GM19238 (cell line): ENCODE results near the gene GPC6.

Source experiments
- DNase-seq: peaks from one replicate; pipeline ENCODE4 v3.0.0; 2011; ENCODE audit warnings: low spot score; ENCODE audit not compliant: insufficient read length

GPC6 gene

GRCh38 chr13:93673885-93674284 lies 447.3 kb downstream of the GPC6 start:
- no peak for DNase-seq

GRCh38 chr13:93674337-93674755 lies 447.7 kb downstream of the GPC6 start:
- DNase-seq = no peak

DNA sequence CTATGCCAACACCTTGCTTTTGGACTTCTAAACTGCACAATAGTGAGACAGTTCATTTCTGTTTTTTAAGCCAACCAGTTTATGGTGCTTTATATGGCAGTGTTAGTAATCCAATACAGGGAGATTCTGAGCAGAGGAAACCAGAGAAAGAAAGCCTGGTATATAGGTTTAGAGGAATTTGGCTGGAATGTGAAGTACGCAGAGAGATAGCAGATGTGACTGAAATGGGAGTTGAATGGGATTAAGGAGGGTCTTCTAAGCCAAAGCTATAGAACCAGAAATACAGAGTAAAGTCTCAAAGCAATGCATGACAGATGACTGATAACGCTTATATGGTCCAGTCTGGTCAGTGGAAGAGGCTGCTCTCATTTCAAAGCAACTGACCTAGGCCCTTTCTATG lies 453.7 kb downstream of the GPC6 start:
- no peak for DNase-seq

DNA sequence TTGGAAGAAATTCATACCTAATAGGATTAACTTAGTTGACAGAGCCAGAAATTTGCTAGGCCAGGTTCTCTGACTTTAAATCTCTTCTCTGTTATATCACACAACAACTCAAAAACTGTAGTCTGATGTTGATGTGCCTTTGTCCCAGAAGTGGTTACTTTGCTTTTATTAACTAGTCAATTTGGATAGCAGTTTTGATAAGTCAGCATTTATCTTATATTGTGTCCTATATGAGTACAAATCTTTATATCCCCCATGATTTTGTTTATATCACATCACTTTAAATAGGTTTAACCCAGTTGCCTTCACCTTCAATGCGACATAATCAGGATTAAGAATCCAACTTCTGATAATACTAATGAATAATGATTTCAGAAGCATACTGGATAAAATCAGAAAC lies 459.3 kb downstream of the GPC6 start:
- DNase-seq = no peak

DNA sequence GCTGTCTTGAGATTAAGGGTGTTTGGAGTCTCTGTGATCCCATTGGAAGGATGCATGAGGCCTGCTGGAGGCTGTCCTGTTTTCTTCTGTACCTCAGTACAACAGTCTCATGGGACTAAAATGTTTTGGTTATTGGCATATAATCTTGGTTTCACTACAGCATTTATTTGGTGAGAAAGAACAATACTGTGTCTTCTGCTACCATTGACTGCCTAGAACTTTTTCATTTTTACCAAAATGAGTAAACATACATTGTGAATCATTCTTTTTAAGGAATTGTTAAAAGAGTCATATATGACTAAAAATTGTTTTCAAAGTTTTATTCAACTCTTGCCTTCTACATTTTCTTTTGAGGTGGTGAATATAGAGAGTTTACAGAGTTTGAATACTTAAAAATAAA lies 459.8 kb downstream of the GPC6 start:
- DNase-seq = no peak

DNA sequence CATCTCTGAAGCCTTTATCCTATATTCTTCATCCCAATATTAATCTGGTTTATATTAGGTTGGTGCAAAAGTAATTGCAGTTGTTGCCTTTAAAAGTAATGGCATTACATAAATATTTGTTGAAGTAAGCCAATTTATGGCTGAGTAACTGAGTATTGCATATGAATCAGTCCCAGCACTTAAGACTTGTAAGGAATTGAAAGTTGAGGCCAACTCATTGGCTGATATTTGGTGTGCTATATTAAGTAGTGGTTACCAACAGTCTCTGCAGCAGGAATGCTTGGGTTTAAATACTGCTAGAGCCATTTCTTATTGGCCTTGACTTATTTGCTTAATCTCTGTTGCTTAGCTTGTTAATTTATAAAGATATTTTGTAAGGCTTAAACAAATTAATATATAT lies 460.7 kb downstream of the GPC6 start:
- no peak for DNase-seq

DNA sequence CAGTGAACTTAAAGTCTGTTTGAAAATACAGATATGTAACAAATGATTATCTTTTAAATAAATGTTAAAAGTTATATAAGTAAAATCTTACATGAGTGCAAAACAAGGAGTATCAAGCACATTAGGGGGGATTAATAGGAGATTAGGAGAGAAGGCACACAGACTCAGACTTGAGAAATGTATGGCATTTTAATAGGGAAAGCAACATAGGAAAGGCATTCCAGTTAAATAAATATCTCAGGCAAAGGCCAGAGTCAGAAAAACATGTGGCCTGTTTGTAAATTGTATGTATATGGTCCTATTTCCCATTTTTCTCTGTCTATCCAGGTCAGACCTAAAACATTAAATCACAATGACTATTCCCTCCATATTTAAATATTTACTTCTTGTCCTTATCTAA lies 462.7 kb downstream of the GPC6 start:
- no peak for DNase-seq

DNA sequence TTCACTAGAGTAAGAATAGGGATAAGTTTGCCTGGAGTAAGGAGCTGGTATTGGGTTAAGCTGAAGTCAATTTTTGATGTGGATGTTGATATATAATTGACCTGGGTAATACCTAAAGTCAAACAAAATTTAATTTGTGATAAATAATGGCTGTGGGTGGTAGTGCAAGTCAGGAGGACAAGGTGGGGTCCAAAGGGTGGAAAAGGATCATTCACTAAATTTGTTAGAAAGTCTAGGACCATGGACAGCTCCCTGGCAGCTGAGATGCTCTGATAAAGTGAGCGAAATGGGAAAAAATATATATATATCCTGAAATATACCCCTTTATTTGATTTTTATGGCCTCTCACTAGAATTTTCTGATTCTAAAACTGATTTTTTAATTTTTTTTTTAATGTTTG lies 463.5 kb downstream of the GPC6 start:
- no peak for DNase-seq

- no peak for DNase-seq
Measured at GRCh38 chr13:93698016-93698613, 471.5 kb downstream of the GPC6 start.

- DNase-seq = no peak
Measured at GRCh38 chr13:93700115-93700514, 473.5 kb downstream of the GPC6 start.

DNA sequence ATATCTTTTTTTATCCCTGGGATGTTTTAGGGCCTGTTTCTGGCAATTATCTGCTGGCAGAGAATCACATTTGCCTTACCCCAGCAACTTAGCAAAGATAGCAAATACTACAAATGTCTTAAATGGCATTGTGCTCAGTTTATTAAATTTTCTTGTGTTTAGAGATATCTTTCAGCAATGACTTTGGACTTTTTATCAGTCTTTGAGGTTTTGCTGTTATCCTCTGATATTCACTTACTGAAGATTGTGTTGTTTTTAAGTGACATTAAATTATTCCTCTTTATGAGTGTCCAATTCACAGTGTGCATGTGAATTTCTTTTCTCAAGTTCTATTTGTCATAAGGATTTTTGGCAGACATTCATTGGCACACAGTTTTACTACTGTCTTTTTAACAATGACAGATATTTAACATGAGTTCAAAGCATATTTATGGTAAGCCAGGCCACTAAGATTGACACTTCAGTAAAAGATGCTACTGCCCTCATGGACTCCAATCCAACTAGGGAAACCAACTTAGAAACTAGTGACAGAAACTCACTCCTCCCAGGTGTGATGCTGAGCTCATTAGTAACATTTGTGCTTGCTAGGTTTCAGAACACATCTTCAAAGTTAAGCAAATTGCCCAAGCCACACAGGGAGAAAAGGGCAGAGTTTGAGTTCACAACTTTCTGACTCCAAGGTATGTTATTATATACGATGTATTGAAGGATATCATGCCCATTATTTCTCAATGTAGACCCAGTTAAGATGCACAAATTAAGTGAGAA lies 481.9 kb downstream of the GPC6 start:
- no peak for DNase-seq

DNA sequence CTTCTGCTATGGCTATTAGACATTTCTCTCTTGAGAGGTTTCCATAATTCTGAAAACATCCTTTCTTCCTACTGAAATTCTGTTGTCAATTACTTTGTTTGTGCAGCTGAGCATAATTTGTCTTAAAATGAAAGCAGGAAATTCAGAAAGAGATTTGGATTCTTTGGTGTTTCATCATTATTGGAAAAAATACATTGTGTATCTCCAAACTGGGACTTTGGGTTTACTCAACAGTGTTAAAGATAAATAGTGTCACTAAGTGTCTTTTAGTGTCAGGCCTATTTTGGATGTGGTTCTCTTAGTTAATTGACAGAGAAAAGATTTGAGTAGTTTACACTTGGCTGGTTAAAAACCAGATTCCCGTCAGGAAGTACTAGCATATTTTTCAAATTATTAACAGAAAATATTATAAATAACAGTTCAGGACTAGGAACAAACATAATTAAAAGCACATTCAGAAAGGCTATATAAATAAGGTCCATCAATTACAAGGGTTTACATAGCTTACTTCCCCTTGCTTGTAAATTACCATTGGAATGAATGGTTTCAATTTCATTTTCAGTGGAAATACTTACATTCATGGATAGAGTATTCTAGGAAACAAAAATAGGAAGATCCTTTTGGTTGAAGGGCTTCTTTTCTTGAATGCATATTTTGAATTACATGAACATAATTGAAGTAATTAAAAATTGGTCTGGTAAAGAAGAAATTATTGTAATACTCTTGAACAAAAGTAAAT lies 483.1 kb downstream of the GPC6 start:
- no peak for DNase-seq

- no peak for DNase-seq
Measured at GRCh38 chr13:93714171-93714570, 487.6 kb downstream of the GPC6 start.

DNA sequence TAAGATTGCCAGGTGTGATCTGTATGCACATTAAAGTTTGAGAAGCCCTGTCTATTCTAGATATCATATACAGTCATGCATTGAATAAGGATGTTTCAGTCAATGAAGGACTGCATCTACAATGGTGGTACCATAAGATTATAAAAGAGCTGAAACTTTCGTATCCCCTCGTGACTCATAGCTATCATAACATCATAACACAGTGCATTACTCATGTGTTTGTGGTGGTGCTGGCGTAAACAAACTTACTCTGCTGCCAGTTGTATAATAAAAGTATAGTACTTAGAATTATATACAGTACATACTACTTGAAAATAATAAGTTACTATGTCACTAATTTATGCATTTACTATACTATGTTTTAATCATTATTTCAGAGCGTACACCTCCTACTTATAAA lies 489.3 kb downstream of the GPC6 start:
- DNase-seq = no peak

DNA sequence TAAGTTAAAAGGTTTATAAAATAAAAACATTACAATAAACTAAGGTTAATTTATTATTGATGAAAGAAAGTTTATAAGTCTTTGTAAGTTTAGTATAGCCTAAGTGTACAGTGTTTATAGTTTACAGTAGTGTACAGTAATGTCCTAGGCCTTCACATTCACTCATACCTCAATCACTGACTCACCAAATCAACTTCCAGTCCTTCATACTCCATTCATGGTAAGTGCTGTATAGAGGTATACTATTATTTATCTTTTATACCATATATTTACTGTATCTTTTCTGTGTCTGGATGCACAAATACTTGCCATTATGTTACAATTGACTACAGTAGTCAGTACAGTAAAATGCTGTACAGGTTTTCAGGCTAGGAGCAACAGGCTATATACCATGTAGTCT lies 490.0 kb downstream of the GPC6 start:
- no peak for DNase-seq

- no peak for DNase-seq
Measured at GRCh38 chr13:93721483-93721882, 494.9 kb downstream of the GPC6 start.

- DNase-seq = no peak
Measured at GRCh38 chr13:93723316-93723715, 496.7 kb downstream of the GPC6 start.

DNA sequence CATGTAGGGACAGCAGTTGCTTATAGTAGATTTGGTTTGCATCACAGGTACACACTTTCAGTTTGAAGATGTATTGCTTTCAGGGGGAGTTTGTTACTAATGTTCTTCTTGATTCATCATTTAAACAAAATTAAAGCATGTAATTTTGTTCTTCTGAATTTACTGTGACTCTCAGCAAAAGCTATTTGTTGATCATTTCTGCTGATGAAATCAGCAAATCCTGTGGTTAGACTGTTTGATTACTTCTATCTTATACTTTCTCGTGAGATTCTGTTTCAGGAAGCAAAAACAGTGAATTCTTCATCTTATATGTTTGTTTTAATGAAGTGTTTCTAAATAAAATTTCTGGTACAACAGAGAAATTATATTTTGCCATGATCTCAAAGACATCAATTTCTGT lies 497.6 kb downstream of the GPC6 start:
- DNase-seq = no peak

GRCh38 chr13:93726173-93726957 lies 499.8 kb downstream of the GPC6 start:
- no peak for DNase-seq

DNA sequence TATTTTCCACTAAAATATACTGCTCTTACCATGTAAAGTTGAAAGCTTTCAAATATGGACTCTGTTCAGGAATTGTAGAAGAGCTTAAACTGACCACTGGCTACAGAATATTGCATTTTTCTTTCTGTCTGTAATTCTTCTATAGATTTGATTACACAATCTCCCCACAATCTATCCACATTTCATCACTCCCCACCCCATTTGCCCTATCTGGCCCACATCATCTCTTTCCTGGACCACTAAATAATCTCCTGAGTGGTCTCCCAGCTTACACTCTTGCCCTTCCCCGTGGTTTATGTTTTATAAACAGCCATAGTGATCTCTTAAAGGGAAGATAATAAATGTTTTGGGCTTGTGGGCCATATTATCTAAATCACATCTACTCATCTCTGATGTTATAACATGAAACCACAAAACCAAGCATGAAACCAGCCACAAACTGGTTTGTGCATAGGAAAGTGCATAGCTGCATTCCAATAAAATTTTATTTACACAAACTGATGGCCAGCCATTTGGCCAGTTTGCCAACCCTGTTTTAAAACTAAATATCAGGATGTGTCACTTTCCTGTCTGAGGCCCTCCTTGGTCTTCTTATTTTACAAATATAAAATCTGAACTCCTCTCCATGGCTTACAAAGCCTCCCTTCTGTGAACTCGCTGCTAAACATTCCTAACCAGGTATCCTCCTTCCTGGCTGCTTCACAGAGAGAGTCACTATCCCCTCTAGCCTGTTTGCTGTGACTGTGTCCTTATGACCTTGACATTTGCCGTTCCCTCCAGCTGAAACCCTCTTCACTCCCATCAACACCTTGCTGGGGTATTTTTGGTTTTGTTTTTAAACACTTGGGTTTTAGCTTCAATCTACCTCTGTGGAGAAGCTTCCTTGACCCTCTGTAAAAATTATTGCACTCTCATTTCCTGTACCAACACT lies 500.9 kb downstream of the GPC6 start:
- DNase-seq = no peak

DNA sequence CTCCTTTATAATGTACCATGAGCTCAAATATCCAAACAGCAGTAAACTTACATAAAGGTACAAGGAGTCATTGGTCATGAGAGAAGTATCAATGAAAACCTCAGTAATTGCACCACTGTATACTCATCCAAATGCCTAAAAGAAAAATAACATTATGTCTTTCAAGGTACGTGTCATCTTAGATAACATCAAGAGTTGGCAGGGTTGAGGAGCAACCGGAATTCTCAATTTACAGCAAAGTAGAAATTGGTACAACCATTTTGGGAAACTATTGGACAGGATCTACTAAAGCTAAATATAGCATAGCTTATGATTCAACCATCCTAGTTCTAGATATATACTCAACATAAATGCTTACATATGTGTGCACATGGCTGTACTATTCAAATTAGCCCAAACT lies 502.8 kb downstream of the GPC6 start:
- no peak for DNase-seq
